Ureter (tissue), 1 donor: Measurements from ENCODE around the gene RAD18. TPM values are rescaled to one million over a fixed set of nuclear protein-coding genes. Genes with fewer than 3 reads are reported as not detected.

ENCODE experiments used
- DNase-seq: peaks from one replicate; pipeline ENCODE4 v3.0.0-alpha.2; 2020; ENCODE audit warnings: low spot score
- total RNA-seq: library from RNA; stranded (reverse); gene quantifications from one replicate; pipeline ENCODE4 v1.2.4, GENCODE V29; 2023
- donor health status: DM: yes; HTN: yes; CAD: no.

The RAD18 gene
- total RNA-seq, 1 donor from 2014 or later: 9.4 TPM

DNA sequence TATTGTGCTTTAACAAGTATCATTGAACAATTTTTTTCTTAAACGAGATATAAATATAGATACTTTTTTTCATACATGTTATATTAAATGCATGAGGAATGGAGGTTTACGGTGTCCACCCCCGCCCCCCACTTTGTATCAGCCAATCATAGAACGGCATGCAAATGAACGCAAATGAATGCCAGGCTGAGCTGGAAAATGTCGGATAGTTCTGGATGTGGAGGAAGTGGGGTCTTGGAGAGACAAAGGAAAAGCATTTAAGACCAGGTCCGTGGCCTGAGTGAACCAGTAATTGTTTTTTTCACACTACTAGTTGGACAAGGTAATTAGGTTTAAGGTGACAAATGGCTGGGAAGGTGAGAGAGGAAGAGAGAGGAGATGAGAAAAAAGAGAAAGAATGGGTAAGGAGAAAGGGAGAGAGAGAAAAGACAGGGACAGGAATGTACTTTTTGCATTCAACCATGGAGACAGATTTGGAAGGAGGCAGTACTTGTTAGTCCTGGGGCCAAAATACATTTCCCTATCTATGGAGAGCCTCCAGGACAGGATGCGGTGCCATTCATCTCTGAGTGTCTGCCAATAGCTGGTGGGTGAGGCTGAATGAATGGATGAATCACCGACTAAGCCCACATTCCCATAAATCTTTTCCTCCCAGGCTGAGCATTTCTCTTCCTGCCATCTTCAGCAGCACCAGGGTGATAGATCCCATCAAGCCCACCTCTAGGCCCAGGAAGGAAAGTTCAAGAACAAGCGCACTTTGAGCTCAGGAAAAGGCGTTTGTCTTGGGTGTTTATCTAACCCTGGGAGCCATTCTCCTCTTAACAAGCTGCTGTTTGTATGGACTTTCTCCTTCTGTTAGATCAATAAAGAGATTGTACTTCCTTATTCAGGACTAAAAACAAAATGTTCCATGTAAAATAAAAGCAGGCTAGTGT, 1.4 kb upstream of the RAD18 start:
- no peak for DNase-seq

DNA sequence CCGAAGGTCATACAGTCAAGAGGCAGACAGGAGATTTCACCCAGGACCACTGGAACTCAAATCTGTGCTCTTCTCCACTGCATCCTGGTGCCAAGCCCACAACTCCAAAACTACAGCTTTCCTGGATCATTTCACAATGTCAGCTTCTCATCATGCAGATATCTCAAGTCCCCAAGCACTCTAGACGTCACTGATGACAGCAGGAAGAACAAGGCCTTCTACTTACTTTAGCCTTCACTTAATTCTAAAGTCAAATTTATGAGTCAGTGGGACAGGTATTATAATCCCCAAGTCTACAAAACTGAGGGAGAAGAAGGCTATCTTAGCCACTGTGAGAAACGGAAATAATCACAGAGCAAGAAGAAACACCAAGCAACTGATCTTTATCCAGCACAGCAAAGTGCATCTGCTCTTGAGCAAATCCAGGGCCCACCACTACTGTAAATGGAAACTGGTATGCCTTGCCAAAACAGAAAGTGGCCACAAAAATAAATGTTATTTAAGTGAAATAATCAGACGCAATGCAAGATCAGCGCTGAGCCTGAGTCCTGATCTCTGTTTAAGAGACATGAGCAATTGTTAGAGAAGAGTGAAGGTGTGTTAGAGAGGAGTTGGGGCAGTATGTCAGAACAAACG, 928 bp downstream of the RAD18 start:
- DNase-seq: no peak

DNA sequence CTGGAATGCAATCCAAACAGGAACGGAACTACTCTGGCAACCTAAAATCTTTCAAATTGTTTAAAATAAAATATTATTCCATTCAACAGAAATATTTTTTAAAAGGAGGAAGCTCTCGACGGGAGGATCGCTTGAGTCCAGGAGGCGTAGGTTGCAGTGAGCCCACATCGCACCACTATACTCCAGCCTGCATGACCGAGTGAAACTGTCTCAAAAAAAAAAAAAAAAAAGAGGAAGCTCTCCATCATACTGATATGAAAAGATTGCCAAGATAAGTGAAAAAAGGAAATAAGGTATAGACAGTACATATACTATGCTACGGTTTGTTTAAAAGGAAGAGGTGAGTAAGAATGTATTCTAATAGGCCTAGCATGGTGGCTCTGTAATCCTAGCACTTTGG, 3.6 kb downstream of the RAD18 start:
- DNase-seq: no peak

DNA sequence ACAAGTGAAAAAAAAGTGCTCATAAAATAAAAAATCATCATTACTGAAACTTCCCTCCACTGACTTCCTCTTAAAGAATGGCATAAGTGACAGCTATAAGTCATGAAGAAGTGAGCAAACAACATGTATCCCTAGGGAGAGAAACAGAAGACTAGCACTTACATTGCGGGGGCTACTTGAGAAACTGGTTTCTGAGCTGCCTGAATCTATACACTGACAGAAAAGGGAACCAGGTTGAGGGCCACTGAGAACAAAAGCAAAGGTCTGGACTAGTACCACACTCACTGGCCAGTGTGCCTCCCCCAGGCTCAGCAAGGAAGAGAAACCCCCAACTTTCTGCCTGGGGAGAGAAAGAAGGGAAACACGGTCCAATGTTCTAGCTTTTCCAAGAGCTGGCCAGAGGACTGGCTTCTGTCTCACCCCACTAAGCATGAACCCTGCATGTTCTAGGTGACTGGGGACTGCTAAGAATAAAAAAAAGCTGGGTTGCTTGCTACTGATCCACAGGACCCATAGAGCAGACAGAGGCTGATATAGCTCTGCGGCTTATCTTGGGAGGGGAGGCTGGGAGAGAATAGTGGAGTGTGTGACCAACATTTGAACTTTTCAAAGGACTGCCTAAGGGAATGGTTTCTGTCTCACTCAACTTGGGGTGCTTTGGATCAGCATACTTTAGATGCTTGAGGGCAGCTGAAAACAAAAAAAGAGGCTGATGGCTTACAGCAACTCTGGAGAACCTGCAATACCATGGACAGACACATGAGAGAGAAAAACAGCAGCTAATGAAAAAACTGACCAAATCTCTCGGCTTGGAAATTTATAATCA, 8.1 kb downstream of the RAD18 start:
- DNase-seq: no peak

DNA sequence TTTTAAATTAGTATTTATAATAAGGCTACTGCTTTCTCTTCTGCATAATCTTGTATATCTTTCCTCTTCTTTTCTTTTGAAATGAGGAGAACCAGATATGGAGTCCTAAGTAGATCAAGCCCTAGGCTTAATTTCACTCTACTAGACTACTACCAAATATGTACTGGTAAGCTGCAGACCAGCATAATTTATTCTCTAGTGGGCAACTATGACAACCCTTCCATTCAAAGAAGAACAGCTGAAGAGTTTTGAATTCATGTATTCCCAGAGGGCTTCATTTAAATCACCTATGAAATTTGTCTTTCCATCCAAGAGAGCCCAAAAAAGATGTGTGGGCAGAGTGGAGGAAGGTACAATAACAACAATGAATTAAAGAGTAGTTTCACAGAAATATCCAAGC, 10.0 kb downstream of the RAD18 start:
- no peak for DNase-seq

DNA sequence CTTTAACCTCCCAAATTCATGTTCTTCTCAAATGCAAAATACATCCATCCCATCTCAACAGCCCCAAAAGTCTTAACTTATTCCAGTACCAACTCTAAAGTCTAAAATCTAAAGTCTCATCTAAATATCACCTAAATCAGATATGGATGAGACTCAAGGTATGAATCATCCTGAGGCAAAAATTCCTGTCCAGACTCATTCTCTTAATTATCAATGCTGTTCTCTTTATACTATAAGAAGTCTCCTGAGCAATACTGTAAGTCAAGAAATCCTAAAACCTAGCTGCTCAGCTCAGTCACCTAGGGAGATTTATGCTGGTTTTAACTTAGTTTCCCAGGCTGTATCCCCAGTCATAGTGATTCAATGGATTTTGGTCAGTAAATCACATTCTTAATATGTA, 11.1 kb downstream of the RAD18 start:
- no peak for DNase-seq

DNA sequence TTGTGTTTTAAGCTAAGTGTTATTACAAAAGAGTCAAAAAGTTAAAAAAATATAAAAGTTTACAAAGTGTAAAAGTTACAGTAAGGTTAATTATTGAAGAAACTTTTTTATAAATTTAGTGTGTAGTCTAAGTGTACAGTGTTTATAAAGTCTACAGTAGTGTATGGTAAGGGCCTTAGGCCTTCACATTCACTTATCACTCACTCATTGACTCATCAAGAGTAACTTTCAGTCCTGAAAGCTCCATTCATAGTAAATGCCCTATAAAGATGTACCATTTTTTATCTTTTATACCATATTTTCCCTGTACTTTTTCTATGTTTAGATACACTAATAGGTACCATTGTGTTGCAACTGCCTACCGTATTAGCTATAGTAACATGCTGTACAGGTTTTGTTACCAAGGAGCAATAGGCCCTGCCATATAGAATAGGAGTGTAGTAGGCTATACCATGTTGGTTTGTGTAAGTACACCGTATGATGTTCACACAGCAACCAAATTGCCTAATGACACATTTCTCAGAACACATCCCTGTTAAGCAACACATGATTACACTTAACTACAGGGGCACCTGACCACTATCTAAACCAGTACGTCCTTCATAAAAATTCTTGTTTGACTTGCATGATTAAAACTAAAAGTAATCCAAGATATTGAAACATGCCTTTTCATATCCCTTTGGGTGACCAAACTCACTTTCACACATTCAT, 17.2 kb downstream of the RAD18 start:
- no peak for DNase-seq

DNA sequence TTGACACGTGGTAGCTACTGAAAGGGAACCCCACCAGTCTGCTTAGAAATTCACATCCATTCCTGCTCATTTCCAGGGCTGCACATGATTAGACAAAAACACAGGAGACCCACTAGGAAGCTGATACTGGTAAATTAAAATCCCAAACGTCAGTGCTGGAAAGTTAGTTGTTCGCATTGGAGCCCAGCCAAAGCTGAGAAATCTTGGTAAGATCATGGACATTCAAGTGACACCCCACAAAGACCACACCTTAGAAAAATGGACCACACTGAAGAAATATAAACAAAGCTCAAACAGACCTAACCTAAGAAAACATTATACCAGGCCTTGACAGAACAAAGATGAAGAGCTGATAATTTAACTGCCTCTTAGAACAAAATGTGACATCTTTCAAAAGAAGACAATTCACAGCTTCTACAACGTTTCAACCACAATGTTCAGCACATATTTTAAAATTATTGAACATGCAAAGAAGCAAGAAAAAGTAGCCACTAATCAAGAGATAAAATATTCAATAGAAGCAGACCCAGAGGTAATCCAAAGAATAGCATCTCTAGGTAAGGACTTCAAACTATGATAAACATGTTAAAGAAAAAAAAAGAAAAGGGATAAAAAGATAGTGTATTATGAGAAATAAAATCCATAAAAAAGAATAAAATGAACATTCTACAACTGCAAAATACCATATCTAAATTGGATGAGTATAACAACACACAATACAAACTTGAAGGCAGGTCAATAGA, 20.4 kb downstream of the RAD18 start:
- no peak for DNase-seq

DNA sequence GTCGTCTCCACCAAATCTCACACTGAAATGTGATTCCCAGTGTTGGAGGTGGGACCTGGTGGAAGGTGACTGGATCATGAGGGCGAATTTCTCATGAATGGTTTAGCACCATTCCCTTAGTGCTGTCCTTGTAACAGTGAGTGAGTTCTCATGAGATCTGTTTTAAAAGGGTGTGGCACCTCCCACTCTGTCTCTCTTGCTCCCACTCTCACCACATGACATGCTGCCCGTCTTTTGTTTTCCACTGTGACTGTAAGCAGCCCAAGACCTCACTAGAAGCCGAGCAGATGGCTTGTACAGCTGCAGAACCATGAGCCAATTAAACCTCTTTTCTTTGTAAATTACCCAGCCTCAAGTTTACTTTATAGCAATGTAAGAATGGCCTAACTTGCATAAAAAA, 21.2 kb downstream of the RAD18 start:
- DNase-seq: no peak

DNA sequence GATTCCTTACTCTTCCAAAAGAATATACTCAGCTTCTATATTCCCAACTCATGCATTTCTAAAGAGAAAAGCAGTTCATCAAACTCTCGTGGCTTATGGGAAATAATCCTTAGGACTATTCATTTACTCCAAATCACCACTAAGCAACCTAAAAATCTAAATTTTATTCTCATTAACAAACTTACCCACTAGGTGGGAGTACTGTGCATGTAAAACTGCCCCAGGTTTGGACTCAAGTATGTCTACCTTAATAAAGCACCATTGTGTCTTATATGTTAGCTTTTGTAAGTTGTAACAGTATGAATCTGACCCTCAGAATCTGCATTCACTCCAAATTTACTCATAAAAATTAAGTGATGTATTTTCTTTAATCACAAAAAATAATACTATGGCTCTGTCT, 25.3 kb downstream of the RAD18 start:
- no peak for DNase-seq

DNA sequence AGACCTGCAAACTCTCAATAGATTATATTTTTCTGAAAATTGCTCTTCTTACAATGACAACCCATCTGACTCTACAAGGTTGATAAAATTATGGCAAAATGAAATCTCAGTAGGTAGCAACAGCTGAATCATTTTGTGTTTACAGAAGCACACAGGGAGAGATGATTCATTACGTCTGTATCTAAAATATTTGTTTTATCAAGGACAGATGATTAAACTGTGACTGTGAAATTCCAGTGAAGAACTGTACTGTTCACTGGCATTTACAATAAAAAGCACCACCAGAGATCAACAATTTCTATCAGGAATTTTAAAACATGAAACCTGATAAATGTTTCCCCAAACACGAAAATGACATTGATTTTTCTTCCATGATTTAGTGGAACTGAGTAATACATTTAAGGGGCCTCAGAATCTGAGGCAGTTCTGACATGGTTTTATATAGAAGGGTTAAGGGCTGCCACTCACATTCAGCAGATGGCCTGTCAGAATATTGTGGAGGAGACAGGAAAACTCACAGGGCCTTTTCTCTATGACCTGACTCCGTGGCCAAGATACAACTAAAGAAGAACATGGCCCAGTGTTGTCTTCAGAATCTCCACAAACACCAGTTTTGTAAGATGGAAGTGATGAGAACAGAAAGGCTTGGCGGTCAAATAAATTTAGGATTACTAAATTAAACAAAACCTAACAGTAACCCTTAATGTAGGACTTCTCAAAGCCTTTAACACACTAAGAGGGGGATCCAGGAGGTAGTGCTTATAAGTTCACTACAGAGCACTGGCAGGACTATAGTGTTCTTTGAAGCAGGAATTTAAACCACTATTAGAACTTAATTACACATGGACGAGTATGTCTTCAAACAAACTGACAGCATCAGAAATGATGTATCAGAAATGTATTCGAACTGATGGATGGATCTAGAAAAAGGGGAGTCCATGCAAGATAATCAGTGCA, 25.9 kb downstream of the RAD18 start:
- DNase-seq: no peak

DNA sequence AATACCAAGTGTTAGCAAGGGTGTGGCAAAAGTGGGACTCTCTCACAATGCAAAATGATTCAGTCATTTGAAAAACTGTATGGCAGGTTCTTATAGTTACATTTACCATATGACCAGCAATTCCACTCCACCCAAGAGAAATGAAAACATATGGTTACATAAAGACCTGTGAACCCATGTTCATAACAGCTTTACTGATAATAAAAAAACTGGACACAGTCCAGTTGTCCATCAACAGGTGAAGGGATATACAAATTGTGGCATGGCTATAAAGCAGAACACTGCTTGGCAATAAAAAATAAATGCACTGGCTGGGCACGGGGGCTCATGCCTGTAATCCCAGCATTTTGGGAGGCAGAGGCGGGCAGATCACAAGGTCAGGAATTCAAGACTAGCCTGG, 30.8 kb downstream of the RAD18 start:
- DNase-seq: no peak

DNA sequence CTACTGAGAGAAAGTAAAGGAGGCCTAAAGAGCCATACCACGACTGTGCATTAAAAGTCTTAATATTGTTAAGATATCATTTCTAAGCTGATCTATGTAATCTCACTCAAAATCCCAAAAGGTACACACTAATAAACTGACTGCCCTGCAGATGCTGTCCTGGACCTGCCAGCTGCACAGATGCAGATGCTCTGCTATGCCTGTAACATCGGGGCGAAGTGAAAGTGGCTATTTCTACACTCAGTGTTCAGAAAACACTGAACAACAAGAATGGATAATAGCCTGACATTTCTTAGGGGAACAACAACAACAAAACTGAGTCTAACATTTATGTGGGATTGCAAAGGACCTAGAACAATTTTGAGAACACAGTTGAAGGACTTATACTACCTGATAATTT, 31.9 kb downstream of the RAD18 start:
- DNase-seq: no peak

DNA sequence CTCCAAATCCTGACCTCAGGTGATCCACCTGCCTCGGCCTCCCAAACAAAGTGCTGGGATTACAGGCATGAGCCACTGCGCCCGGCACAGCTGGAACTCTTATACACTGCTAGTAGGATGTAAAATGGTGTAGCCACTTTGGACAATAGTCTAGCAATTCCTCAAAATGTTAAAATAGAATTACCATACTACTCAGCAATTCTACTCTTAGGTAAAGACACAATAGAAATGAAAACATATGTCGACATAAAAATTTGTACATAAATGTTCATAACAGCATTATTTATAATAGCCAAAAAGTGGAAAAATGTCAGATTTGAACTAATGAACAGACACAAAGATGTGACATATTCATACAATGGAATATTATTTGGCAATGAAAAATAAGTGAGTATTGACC, 33.4 kb downstream of the RAD18 start:
- DNase-seq: no peak

DNA sequence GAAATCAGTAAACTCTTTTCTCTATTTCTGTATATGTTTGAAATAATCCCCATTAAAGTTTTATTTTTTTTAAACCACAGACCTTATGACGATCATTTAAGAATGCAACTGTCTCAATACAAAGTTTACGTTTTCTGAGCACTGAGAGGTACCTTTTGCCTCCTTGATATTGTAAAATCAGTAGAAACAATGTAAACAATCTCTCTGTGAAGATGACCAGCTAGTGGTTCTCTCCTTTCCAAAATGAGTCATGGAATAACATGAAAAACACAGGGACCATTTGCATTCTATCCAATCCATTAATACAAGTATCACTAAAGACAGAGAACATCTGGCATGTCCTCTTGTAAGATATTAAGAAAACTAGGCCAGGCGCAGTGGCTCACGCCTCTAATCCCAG, 48.8 kb downstream of the RAD18 start:
- no peak for DNase-seq

DNA sequence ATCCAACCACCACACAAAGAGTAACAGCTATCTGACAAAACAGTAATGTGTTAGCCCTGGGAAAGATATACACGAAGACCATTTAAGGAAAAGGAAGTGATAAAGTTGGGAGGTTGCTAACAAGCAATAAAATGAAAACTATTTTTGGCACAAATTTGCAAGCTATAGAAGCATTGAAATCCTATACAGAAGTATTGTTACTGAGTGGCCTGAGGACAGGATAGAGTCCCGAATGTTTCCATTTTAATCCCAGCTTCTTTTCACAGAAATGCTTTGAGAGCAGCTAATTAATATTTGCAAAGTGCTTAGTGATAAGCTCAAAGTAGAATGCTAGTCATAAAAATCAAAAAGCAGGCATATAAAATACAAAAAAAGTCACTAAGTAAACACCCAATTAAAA, 51.5 kb downstream of the RAD18 start:
- no peak for DNase-seq

DNA sequence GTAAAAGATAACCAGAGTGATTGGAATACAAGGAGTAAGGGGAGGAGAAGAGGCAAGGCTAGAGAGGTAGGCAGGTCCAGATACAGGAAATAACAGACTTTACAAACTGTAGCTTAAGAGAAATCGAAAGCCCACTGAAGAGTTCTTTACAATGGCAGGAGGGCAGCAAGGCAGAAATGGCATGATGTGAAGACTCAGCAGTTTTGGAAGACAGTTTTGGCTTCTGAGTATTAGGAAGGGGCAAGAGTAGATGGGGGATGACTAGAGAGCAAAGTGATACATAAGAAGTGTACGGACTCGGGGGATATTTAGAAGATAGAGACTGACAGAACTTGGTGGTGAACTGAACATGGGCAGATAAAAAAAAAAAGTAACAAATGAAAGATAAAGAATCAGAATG, 54.1 kb downstream of the RAD18 start:
- no peak for DNase-seq

DNA sequence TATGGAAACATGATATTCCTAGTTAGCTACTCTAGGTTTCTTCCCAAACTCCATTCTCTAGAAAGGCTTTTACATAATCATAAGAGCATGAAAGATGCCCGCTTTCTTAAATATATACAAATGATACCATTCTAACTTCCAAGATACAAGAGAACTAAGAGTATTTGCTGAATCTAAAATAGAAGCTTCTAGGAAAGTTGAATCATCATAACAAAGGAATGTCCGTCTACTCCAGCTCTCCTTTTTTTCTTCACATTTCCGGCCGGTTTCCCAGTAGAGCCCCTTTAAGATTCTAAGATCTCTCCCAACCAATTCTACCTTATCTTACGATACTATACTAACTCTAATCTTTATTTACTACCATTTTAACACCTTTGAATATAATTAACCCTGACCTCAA, 60.1 kb downstream of the RAD18 start:
- DNase-seq: no peak

DNA sequence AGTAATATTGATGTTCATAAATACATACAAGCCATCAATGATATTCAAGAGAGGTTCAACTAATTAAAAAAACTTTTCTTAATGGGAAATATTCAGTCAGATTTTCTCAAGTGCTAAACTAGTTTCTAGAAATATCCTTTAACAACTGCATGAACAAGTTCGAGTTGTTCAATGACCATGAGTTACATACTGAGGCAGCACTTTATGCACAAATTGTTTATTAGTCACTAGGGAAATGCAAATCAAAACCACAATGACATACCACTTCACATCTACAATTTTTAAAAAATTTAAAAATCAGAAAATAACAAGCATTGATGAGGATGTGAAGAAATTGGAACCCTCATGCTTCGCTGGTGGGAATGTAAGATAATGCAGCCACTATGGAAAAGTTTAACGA, 62.4 kb downstream of the RAD18 start:
- no peak for DNase-seq

DNA sequence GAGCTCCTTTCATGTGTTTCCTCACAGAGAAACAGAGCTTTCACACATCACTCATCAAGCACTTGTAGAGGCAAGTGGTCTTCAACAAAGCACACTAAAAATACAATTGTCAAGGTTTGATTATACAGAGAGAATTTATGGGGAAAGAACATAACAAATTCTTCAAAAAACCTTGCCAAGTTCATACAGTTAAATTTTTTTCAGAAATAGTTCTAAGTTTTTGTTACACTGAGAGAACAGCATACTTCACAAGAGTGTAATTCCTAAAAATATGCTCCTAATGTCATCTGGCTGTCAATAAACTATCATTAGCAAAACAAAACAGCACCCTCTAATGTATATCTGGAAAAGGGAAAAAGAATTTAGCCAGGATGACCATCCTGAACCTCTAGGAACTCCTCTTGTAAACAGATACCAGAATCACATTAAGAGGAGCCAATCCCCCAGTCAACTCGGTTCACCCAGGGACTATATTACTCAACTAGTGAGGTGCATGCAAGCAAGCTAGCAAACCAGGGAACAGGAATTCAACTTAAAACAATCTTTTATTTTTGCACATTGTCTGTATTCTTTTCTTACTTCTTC, 63.3 kb downstream of the RAD18 start:
- DNase-seq: no peak
